ENCODE data around the gene SNAPC3.

- TF ChIP-seq CTCF (IDR thresholded peaks at IDR 0.05; ENCODE audit: poor library complexity, severe bottlenecking) (no peak), REST (IDR thresholded peaks at IDR 0.05; ENCODE audit: borderline replicate concordance) (no peak), POLR2AphosphoS5 (IDR thresholded peaks at IDR 0.05) (no peak), EZH2 (IDR thresholded peaks at IDR 0.05; ENCODE audit: borderline replicate concordance, insufficient read depth, low read length, poor library complexity, severe bottlenecking) (no peak), RAD21 (conservative IDR thresholded peaks at IDR 0.05) (no peak), SMC3 (conservative IDR thresholded peaks at IDR 0.05; ENCODE audit: poor library complexity) (no peak), EP300 (conservative IDR thresholded peaks at IDR 0.05; ENCODE audit: poor library complexity, severe bottlenecking) (no peak), MXI1 (conservative IDR thresholded peaks at IDR 0.05; ENCODE audit: poor library complexity, severe bottlenecking) (no peak), TAF1 (IDR thresholded peaks at IDR 0.05; ENCODE audit: low read depth) (no peak)
Measured at GRCh38 chr9:15498246-15498995, 75.7 kb downstream of the SNAPC3 start.
